NB4 (cell line): ENCODE measurements around the gene GLYATL1B.
"Not testable (repeated sequence)": the region's sequence is repeated elsewhere in the genome, so short reads cannot be mapped to it uniquely, and the experiment has no call there.

Experiments used
- DNase-seq: peaks from one replicate; pipeline ENCODE4 v3.0.0; 2010; ENCODE audit warnings: low read depth
- H3K4me3 ChIP-seq: one replicate; pipeline ENCODE4 v1.5.1; 2011; ENCODE audit warnings: mild to moderate bottlenecking, low read depth, low read length, moderate library complexity
- CTCF ChIP-seq: IDR thresholded peaks from one replicate; pipeline ENCODE4 v1.5.1; 2012; ENCODE audit warnings: low read depth, low read length
- MYC ChIP-seq: IDR thresholded peaks from 2 replicates; pipeline ENCODE4 v1.6.1; 2011; ENCODE audit warnings: low read depth, low read length
- POLR2A ChIP-seq: IDR thresholded peaks from 2 replicates; pipeline ENCODE4 v1.6.1; 2011; ENCODE audit warnings: mild to moderate bottlenecking; ENCODE audit not compliant: insufficient read length; ENCODE audit errors: extremely low read depth
- TF ChIP-seq, protein P1 (sequence below): IDR thresholded peaks from 2 replicates; pipeline ENCODE4 v1.6.1; 2011; ENCODE audit warnings: low read depth, low read length

Gene GLYATL1B, protein sequence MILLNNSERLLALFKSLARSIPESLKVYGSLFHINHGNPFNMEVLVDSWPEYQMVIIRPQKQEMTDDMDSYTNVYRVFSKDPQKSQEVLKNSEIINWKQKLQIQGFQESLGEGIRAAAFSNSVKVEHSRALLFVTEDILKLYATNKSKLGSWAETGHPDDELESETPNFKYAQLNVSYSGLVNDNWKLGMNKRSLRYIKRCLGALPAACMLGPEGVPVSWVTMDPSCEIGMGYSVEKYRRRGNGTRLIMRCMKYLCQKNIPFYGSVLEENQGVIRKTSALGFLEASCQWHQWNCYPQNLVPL

DNA sequence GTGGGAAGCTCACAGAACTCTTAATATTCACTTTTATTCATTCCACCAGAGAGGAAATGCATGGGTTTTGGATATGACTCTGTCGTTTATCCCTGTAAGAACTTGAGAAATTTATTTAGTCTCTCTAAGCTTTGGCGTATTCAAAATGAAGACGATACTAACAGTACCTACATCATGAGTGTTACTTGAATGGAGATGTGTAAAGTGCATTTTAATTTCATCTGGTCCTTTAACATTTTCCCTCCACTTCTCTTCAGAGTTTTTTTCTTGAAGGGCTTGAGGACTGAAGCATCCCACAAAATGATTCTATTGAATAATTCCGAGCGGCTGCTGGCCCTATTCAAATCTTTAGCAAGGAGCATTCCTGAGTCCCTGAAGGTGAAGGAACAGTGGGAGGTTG is at the start of gene GLYATL1B:
Gene GLYATL1B (plus strand): TSS at position 301 of the 400 bp plus-strand sequence. CDS start 0 bp downstream, at position 301.
- not testable (repeated sequence) for H3K4me3 ChIP-seq, DNase-seq

DNA sequence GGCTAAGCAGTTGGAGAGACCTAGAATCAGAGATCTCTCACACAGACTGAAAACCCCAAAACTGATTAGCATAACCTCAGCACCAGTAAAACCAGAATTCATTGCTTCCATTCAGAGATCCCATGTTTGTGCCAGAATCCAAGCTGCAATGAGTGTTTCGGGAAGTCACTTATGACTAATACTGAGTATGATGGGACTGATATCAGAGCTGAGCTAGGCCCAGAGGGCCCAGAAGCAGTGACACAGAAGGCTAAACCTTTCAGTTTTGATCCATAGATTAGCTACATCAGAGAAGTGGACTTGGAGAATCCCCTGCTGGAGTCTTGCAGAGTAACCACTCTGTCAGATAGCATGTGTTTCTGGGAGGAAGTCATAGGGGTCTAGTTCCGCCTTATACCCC is 49.6 kb upstream of the GLYATL1B start:
- not testable (repeated sequence) for DNase-seq, H3K4me3 ChIP-seq

- H3K4me3 ChIP-seq, DNase-seq: not testable (repeated sequence)
Observed at GRCh38 chr11:59037434-59037833, 48.7 kb upstream of the GLYATL1B start.

- TF ChIP-seq MYC (no peak), POLR2A (no peak), CTCF (no peak)
- H3K4me3 ChIP-seq, result no peak overlapping the region
- no peak for DNase-seq
Observed at GRCh38 chr11:59040607-59041006, 45.5 kb upstream of the GLYATL1B start.

DNA sequence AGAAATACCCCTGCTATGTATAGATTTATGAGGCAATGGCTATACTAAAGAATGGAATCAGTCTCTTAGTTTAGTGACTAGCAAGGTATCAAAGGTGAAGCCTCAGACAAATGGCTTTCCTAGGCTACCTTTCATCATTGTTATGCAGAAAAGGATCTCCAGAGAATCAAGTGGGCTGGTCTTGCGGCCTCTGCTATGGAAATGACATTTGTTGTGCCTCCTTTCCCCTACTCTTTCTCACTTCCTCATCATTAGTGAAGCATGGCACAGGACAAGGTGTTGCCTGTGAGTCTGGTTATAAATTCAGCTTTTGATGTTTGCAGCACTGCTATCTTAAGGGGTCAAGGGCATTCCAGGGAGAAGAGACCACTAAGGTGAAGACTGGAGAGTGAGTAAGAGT is 34.7 kb upstream of the GLYATL1B start:
- DNase-seq, H3K4me3 ChIP-seq: not testable (repeated sequence)

- H3K4me3 ChIP-seq, DNase-seq: not testable (repeated sequence)
Observed at GRCh38 chr11:59052355-59052754, 33.8 kb upstream of the GLYATL1B start.

- no peak overlapping the region for H3K4me3 ChIP-seq
- TF ChIP-seq MYC (no peak), CTCF (peak; percentile 77)
- DNase-seq, result peak; percentile 69
Observed at GRCh38 chr11:59053387-59053786, 32.7 kb upstream of the GLYATL1B start.

- DNase-seq, result peak; percentile 84
- peak; percentile 92 for TF ChIP-seq CTCF
- TF ChIP-seq, protein P1, sequence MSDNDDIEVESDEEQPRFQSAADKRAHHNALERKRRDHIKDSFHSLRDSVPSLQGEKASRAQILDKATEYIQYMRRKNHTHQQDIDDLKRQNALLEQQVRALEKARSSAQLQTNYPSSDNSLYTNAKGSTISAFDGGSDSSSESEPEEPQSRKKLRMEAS, result peak; percentile 25; the same call in 1 of the 2 replicates
- not testable (repeated sequence) for H3K4me3 ChIP-seq
Observed at GRCh38 chr11:59058120-59059033, 27.7 kb upstream of the GLYATL1B start.

GRCh38 chr11:59060096-59060495 is 26.0 kb upstream of the GLYATL1B start:
- not testable (repeated sequence) for DNase-seq

More at GRCh38 chr11:59060096-59060495, 26.0 kb upstream of the GLYATL1B start:
- H3K4me3 ChIP-seq, result not testable (repeated sequence)
